Endothelial cell of umbilical vein (primary cell): ENCODE results near the gene ADAP1. TPM values are rescaled to one million over a fixed set of nuclear protein-coding genes. Genes with fewer than 3 reads are reported as not detected.

Experiments used
- BruUV-seq: library from RNA; stranded (reverse); fragments of 400-500 nt; replicated peaks from 2 replicates; lab custom pipeline; 2021; lab: Mats Ljungman, UMichigan
- CTCF ChIA-PET: fragments of 300-600, 350-600 bp; sonication (Branson Sonifier 250); formaldehyde crosslinking; loops from one replicate; lab custom pipeline; 2021; ENCODE audit warnings: antibody characterized with exemption, inconsistent platforms; lab: Charles Lee
- POLR2A ChIA-PET: fragments of 300-600, 350-600 bp; sonication (Branson Sonifier 250); formaldehyde crosslinking; loops from one replicate; lab custom pipeline; 2021; ENCODE audit warnings: antibody characterized with exemption, inconsistent platforms; lab: Charles Lee
- DNase-seq: peaks from one replicate; pipeline ENCODE4 v3.0.0-alpha.2; 2011; ENCODE audit warnings: low read depth, low spot score
- FAIRE-seq: peaks from 2 replicates; lab custom pipeline; 2011; peaks lifted over from hg19 to GRCh38; lab: Jason Lieb, UNC
- H2AFZ ChIP-seq: 2 replicates; pipeline ENCODE4 v1.6.0; 2012; ENCODE audit warnings: low read depth, low read length, control low read depth, inconsistent platforms
- H3K27ac ChIP-seq: 2 replicates; pipeline ENCODE4 v1.5.1; 2011; ENCODE audit warnings: low read depth, mild to moderate bottlenecking, control low read depth, low read length, moderate library complexity; ENCODE audit not compliant: insufficient read depth
- H3K27me3 ChIP-seq, 2 experiments: 2 replicates each; pipeline versions ENCODE4 v1.6.0 to v1.6.1; 2011; ENCODE audit warnings: low read length in 2 of 2, mixed read lengths in 1 of 2; ENCODE audit not compliant: control insufficient read depth in 2 of 2, insufficient read depth in 2 of 2
- H3K36me3 ChIP-seq, 2 experiments: 2 replicates in 1 of 2; 3 replicates in 1 of 2; pipeline ENCODE4 v1.5.1; 2011; ENCODE audit warnings: low read length in 2 of 2, mild to moderate bottlenecking in 1 of 2, moderate library complexity in 1 of 2; ENCODE audit not compliant: control insufficient read depth in 2 of 2, insufficient read depth in 2 of 2; ENCODE audit errors: extremely low read depth in 1 of 2
- H3K4me1 ChIP-seq: 3 replicates; pipeline ENCODE4 v1.5.1; 2011; ENCODE audit warnings: mild to moderate bottlenecking, low read length; ENCODE audit not compliant: control insufficient read depth, insufficient read depth; ENCODE audit errors: extremely low read depth
- H3K4me2 ChIP-seq: 2 replicates; pipeline ENCODE4 v1.6.1; 2011; ENCODE audit warnings: low read length, control low read depth, mixed read lengths; ENCODE audit not compliant: insufficient read depth
- H3K4me3 ChIP-seq, 3 experiments: fragments of 200-600 bp in 1 of 3; sonication (generic), shearing (Covaris generic) in 1 of 3; replicated peaks in 1 of 3; 2 replicates each; pipeline ENCODE4 v1.5.1; 2011 to 2016; ENCODE audit warnings: control low read depth in 3 of 3, low read length in 3 of 3, mild to moderate bottlenecking in 2 of 3, inconsistent platforms in 1 of 3, low read depth in 1 of 3, moderate library complexity in 1 of 3; ENCODE audit not compliant: insufficient read depth in 1 of 3
- H3K79me2 ChIP-seq: 2 replicates; pipeline ENCODE4 v1.6.0; 2012; ENCODE audit warnings: low read length, inconsistent platforms; ENCODE audit not compliant: control insufficient read depth, insufficient read depth
- H3K9ac ChIP-seq: replicated peaks from 2 replicates; pipeline ENCODE3; 2011; ENCODE audit warnings: low read length, control low read depth; ENCODE audit not compliant: insufficient read depth; ENCODE audit errors: extremely low read depth
- H3K9me1 ChIP-seq: replicated peaks from 3 replicates; pipeline ENCODE4 v1.6.0; 2011; ENCODE audit warnings: mild to moderate bottlenecking, low read length; ENCODE audit not compliant: control insufficient read depth, insufficient read depth; ENCODE audit errors: extremely low read depth
- H3K9me3 ChIP-seq: replicated peaks from 2 replicates; pipeline ENCODE4 v1.5.1; 2012; ENCODE audit warnings: low read length, inconsistent platforms; ENCODE audit not compliant: control insufficient read depth, insufficient read depth
- H4K20me1 ChIP-seq: replicated peaks from 2 replicates; pipeline ENCODE3; 2011; ENCODE audit warnings: mild to moderate bottlenecking, low read length; ENCODE audit not compliant: control insufficient read depth, insufficient read depth; ENCODE audit errors: extremely low read depth
- EZH2 ChIP-seq: IDR thresholded peaks from 2 replicates; pipeline ENCODE4 v1.6.1; 2012; ENCODE audit warnings: borderline replicate concordance, low read depth, mild to moderate bottlenecking, moderate library complexity, low read length, inconsistent platforms; ENCODE audit not compliant: severe bottlenecking
- FOS ChIP-seq: IDR thresholded peaks from 2 replicates; pipeline ENCODE4 v1.6.1; 2011; ENCODE audit warnings: mild to moderate bottlenecking, low read length, moderate library complexity, borderline replicate concordance; ENCODE audit not compliant: insufficient read depth
- GATA2 ChIP-seq: IDR thresholded peaks from 2 replicates; pipeline ENCODE4 v1.7.0; 2011; ENCODE audit warnings: low read depth, mild to moderate bottlenecking, moderate library complexity, mixed read lengths, low read length; ENCODE audit not compliant: insufficient read length, insufficient read depth
- JUN ChIP-seq: IDR thresholded peaks from 2 replicates; pipeline ENCODE4 v1.6.1; 2011; ENCODE audit warnings: borderline replicate concordance, low read depth; ENCODE audit not compliant: insufficient read length, insufficient read depth
- MYC ChIP-seq: IDR thresholded peaks from one replicate; pipeline ENCODE4 v1.6.1; 2011; ENCODE audit warnings: mild to moderate bottlenecking, low read depth, low read length
- POLR2A ChIP-seq: IDR thresholded peaks from 2 replicates; pipeline ENCODE4 v1.6.1; 2012; ENCODE audit warnings: low read depth, mild to moderate bottlenecking, control low read depth, low read length
- POLR2AphosphoS5 ChIP-seq: IDR thresholded peaks from 2 replicates; pipeline ENCODE4 v1.6.1; 2012; ENCODE audit warnings: low read depth, mild to moderate bottlenecking, control low read depth, low read length, moderate library complexity; ENCODE audit not compliant: insufficient read depth
- dilution Hi-C: fragments of 300-500 bp; cut with MboI; formaldehyde crosslinking; loops from one replicate; pipeline ENCODE4 v1.15.0; 2019; ENCODE audit warnings: low sequenced_read_pairs; ENCODE audit not compliant: extremely low pct_ligation_motif_present
- intact Hi-C: fragments of 100-400 bp; cut with micrococcal nuclease; formaldehyde crosslinking; loops from one replicate; pipeline ENCODE4 v1.10.0; 2022
- polyA plus RNA-seq, 4 experiments: library from polyadenylated mRNA; depleted of rRNA in 3 of 4; stranded (reverse) in 3 of 4; unstranded in 1 of 4; fragments of >200 nt; gene quantifications; 2 replicates each; pipeline versions ENCODE4 v1.2.1 to v1.2.3, GENCODE V29; 2011 to 2012; ENCODE audit warnings: missing spikeins in 1 of 4
- total RNA-seq: library from RNA; stranded (reverse); gene quantifications from 2 replicates; pipeline ENCODE4 v1.2.3, GENCODE V29; 2021
- TF ChIP-seq, protein P1 (sequence below), 2 donors: IDR thresholded peaks; 1 replicate in 1 of 2; 2 replicates in 1 of 2; pipeline ENCODE4 v1.5.1; 2011; ENCODE audit warnings: low read length in 2 of 2, mild to moderate bottlenecking in 2 of 2, moderate library complexity in 2 of 2, control low read depth in 1 of 2, inconsistent platforms in 1 of 2, low read depth in 1 of 2; ENCODE audit not compliant: insufficient read depth in 1 of 2; ENCODE audit errors: extremely low read depth in 1 of 2
- TF ChIP-seq, protein P2 (sequence below): IDR thresholded peaks from 2 replicates; pipeline ENCODE4 v1.6.1; 2011; ENCODE audit not compliant: insufficient read depth, insufficient read length

The ADAP1 gene
- total and polyA plus RNA-seq, 2 donors (not counting 3 experiments of a cell fraction or from before 2014, with no cell fraction given), result 0.49 to 0.58 TPM

DNA sequence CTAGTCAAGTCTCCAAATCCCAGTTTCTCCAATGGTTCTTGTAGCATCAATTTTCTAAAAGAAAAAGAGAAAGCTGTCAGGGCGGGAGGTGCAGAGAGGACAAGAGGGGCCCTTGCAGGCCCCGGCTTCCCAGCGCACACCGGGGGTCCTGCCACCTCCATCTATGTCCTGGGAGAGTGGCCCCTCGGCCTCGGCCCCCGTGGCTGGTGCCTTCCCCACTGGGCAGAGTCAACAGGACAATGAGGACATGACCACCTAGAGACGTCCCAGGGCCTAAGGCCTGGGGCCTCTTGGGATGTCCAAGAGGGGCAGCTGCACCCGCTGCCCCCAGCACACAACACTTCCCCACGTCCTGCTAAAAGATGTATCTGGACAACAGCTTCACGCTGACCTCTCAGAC is 14.9 kb upstream of the ADAP1 start:
- dilution Hi-C loops, result no loop called here
- no peak overlapping the region for H2AFZ ChIP-seq
- CTCF ChIA-PET, result no interaction called here

More for the DNA sequence above, 14.9 kb upstream of the ADAP1 start:
- no peak overlapping the region for H3K9ac ChIP-seq
- no TSS peak for BruUV-seq
- no peaks in the 10 kb centered on the region for H3K27me3 ChIP-seq
- intact Hi-C loops, result no loop called here
- peaks cover 19 to 24% of the 10 kb centered on the region in 2 experiments for H3K36me3 ChIP-seq
- no peak overlapping the region for H3K4me2 ChIP-seq
- DNase-seq (no peak), FAIRE-seq (no peak)
- no peak overlapping the region for H3K27ac ChIP-seq
- H3K4me3 ChIP-seq, result no peak overlapping the region
- no peaks in the 10 kb centered on the region for H3K9me3 ChIP-seq
- POLR2A ChIA-PET, result no interaction called here
- TF ChIP-seq, protein P1, sequence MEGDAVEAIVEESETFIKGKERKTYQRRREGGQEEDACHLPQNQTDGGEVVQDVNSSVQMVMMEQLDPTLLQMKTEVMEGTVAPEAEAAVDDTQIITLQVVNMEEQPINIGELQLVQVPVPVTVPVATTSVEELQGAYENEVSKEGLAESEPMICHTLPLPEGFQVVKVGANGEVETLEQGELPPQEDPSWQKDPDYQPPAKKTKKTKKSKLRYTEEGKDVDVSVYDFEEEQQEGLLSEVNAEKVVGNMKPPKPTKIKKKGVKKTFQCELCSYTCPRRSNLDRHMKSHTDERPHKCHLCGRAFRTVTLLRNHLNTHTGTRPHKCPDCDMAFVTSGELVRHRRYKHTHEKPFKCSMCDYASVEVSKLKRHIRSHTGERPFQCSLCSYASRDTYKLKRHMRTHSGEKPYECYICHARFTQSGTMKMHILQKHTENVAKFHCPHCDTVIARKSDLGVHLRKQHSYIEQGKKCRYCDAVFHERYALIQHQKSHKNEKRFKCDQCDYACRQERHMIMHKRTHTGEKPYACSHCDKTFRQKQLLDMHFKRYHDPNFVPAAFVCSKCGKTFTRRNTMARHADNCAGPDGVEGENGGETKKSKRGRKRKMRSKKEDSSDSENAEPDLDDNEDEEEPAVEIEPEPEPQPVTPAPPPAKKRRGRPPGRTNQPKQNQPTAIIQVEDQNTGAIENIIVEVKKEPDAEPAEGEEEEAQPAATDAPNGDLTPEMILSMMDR (IDR thresholded peaks at IDR 0.05; ENCODE audit: extremely low read depth in 1 of 2, insufficient read depth in 1 of 2, low read depth in 1 of 2, low read length in 2 of 2), result no peak
- no peak for TF ChIP-seq POLR2A
- TF ChIP-seq POLR2AphosphoS5, result no peak
- no peak for TF ChIP-seq JUN
- no peak for TF ChIP-seq EZH2
- no peak for TF ChIP-seq FOS
- no peak for TF ChIP-seq GATA2
- TF ChIP-seq, protein P2, sequence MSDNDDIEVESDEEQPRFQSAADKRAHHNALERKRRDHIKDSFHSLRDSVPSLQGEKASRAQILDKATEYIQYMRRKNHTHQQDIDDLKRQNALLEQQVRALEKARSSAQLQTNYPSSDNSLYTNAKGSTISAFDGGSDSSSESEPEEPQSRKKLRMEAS, result no peak
- TF ChIP-seq MYC, result no peak
- H3K4me1 ChIP-seq, result peaks cover 6% of the 10 kb centered on the region
- H3K9me1 ChIP-seq, result no peaks in the 10 kb centered on the region
- no peaks in the 10 kb centered on the region for H4K20me1 ChIP-seq
- peaks cover 36% of the 10 kb centered on the region for H3K79me2 ChIP-seq
